SH-SY5Y (cell line): ENCODE measurements around the gene CEP350.

Source experiments
- GATA2 ChIP-seq: IDR thresholded peaks from 2 replicates; pipeline ENCODE4 v1.6.1; 2011; ENCODE audit warnings: mild to moderate bottlenecking, low read depth, low read length
- GATA3 ChIP-seq: IDR thresholded peaks from 2 replicates; pipeline ENCODE4 v1.6.1; 2011; ENCODE audit warnings: low read depth, mild to moderate bottlenecking, low read length, moderate library complexity

- TF ChIP-seq GATA3 (no peak), GATA2 (no peak)
These were observed 85.4 kb downstream of the CEP350 start for GRCh38 chr1:180040034-180040433.
